DND-41 (cell line): ENCODE data around the gene NRXN3.

Experiments used
- ATAC-seq: fragments of 200-7000 bp; cut with Tn5 transposase; 3 replicates; pipeline ENCODE4 v1.9.1; 2021; ENCODE audit warnings: low read depth; ENCODE audit not compliant: insufficient read depth
- DNase-seq: peaks from one replicate; pipeline ENCODE4 v3.0.0-alpha.2; 2020
- H2AFZ ChIP-seq: 2 replicates; pipeline ENCODE4 v1.6.0; 2012; ENCODE audit warnings: low read depth, low read length
- H3K27ac ChIP-seq: 2 replicates; pipeline ENCODE4 v1.5.1; 2012; ENCODE audit warnings: low read length, inconsistent platforms
- H3K27me3 ChIP-seq: fragments of 200-600 bp; sonication (generic); 2 replicates; pipeline ENCODE4 v1.6.0; 2012; ENCODE audit warnings: low read length, mild to moderate bottlenecking, inconsistent platforms; ENCODE audit not compliant: insufficient read depth, poor library complexity
- H3K36me3 ChIP-seq: 2 replicates; pipeline ENCODE4 v1.5.1; 2012; ENCODE audit warnings: low read length, inconsistent platforms; ENCODE audit not compliant: insufficient read depth
- H3K4me1 ChIP-seq: 2 replicates; pipeline ENCODE4 v1.5.1; 2012; ENCODE audit warnings: mild to moderate bottlenecking, low read length; ENCODE audit not compliant: insufficient read depth
- H3K4me2 ChIP-seq: 2 replicates; pipeline ENCODE4 v1.6.0; 2012; ENCODE audit warnings: mild to moderate bottlenecking, moderate library complexity, low read length, inconsistent platforms; ENCODE audit not compliant: insufficient read depth
- H3K4me3 ChIP-seq, 2 experiments: fragments of 200-600 bp in 1 of 2; shearing (Covaris generic) in 1 of 2; 2 replicates each; pipeline ENCODE4 v1.5.1; 2012 to 2016; ENCODE audit warnings: inconsistent platforms in 2 of 2, low read length in 2 of 2, mild to moderate bottlenecking in 2 of 2, low read depth in 1 of 2, moderate library complexity in 1 of 2
- H3K79me2 ChIP-seq: 2 replicates; pipeline ENCODE4 v1.6.0; 2012; ENCODE audit warnings: low read length, inconsistent platforms; ENCODE audit not compliant: insufficient read depth
- H3K9ac ChIP-seq: 2 replicates; pipeline ENCODE4 v1.6.0; 2012; ENCODE audit warnings: low read depth, mild to moderate bottlenecking, inconsistent platforms, low read length, moderate library complexity
- H3K9me3 ChIP-seq: 2 replicates; pipeline ENCODE4 v1.5.1; 2012; ENCODE audit warnings: low read length, moderate library complexity, mild to moderate bottlenecking, inconsistent platforms; ENCODE audit not compliant: insufficient read depth, severe bottlenecking
- H4K20me1 ChIP-seq: 2 replicates; pipeline ENCODE4 v1.6.0; 2012; ENCODE audit warnings: low read length; ENCODE audit not compliant: insufficient read depth
- CTCF ChIP-seq: IDR thresholded peaks from 2 replicates; pipeline ENCODE4 v1.5.1; 2012; ENCODE audit warnings: borderline replicate concordance, low read length, moderate library complexity, mild to moderate bottlenecking; ENCODE audit not compliant: poor library complexity, severe bottlenecking; ENCODE audit errors: extremely low read depth
- EZH2 ChIP-seq: IDR thresholded peaks from 3 replicates; pipeline ENCODE4 v1.6.1; 2012; ENCODE audit warnings: borderline replicate concordance, low read depth, mild to moderate bottlenecking, moderate library complexity, low read length, inconsistent platforms; ENCODE audit not compliant: severe bottlenecking

Gene NRXN3

GRCh38 chr14:79321070-79321469 is 1150.9 kb downstream of the NRXN3 start:
- Histone ChIP-seq H3K27ac (no peak overlapping the region), H3K4me2 (no peak overlapping the region), H4K20me1 (no peaks in the 10 kb centered on the region), H3K9me3 (no peaks in the 10 kb centered on the region), H3K79me2 (no peaks in the 10 kb centered on the region), H3K4me3 (no peak overlapping the region), H3K36me3 (no peaks in the 10 kb centered on the region), H3K4me1 (no peaks in the 10 kb centered on the region), H3K9ac (no peak overlapping the region), H3K27me3 (no peaks in the 10 kb centered on the region), H2AFZ (no peak overlapping the region)
- DNase-seq (no peak), ATAC-seq (no peak)
- TF ChIP-seq CTCF (no peak), EZH2 (no peak)

GRCh38 chr14:79325071-79325470 is 1154.9 kb downstream of the NRXN3 start:
- H3K27ac ChIP-seq, result no peak overlapping the region
- H3K79me2 ChIP-seq, result no peaks in the 10 kb centered on the region
- no peak overlapping the region for H2AFZ ChIP-seq
- no peak overlapping the region for H3K4me3 ChIP-seq
- no peak overlapping the region for H3K4me2 ChIP-seq
- no peak for ATAC-seq
- H3K27me3 ChIP-seq, result no peaks in the 10 kb centered on the region
- no peak for TF ChIP-seq CTCF
- no peak for TF ChIP-seq EZH2
- no peaks in the 10 kb centered on the region for H3K9me3 ChIP-seq
- DNase-seq, result no peak
- no peaks in the 10 kb centered on the region for H3K36me3 ChIP-seq
- no peaks in the 10 kb centered on the region for H4K20me1 ChIP-seq
- no peaks in the 10 kb centered on the region for H3K4me1 ChIP-seq
- no peak overlapping the region for H3K9ac ChIP-seq

- Histone ChIP-seq H3K27ac (no peak overlapping the region), H3K36me3 (no peaks in the 10 kb centered on the region), H3K79me2 (no peaks in the 10 kb centered on the region), H3K4me2 (no peak overlapping the region), H3K27me3 (no peaks in the 10 kb centered on the region), H3K4me3 (no peak overlapping the region), H3K4me1 (no peaks in the 10 kb centered on the region), H3K9me3 (no peaks in the 10 kb centered on the region), H4K20me1 (no peaks in the 10 kb centered on the region), H3K9ac (no peak overlapping the region), H2AFZ (no peak overlapping the region)
- ATAC-seq (no peak), DNase-seq (no peak)
- TF ChIP-seq EZH2, result no peak
- no peak for TF ChIP-seq CTCF
These were observed 1155.4 kb downstream of the NRXN3 start for GRCh38 chr14:79325557-79325956.

- H3K36me3 ChIP-seq, result no peaks in the 10 kb centered on the region
- H3K4me3 ChIP-seq, result no peak overlapping the region
- H3K9me3 ChIP-seq, result no peaks in the 10 kb centered on the region
- ATAC-seq (no peak), DNase-seq (no peak)
- no peaks in the 10 kb centered on the region for H3K4me1 ChIP-seq
- no peak for TF ChIP-seq EZH2
- TF ChIP-seq CTCF, result no peak
- H3K9ac ChIP-seq, result no peak overlapping the region
- H3K79me2 ChIP-seq, result no peaks in the 10 kb centered on the region
- no peaks in the 10 kb centered on the region for H4K20me1 ChIP-seq
- H3K27ac ChIP-seq, result no peak overlapping the region
- no peak overlapping the region for H2AFZ ChIP-seq
- no peaks in the 10 kb centered on the region for H3K27me3 ChIP-seq
- no peak overlapping the region for H3K4me2 ChIP-seq
These were observed 1158.7 kb downstream of the NRXN3 start for GRCh38 chr14:79328863-79329262.
